ENCODE measurements around the gene SPANXC.
A peak's percentile ranks its signal among the peaks of the same experiment; 100 is the strongest.
"Not testable (repeated sequence)": the region's sequence is repeated elsewhere in the genome, so short reads cannot be mapped to it uniquely, and the experiment has no call there.

Gene SPANXC
- 0 reads per million in 4 donors for total RNA-seq

GRCh38 chrX:141242417-141242816 lies at the start of gene SPANXC:
Gene SPANXC, minus strand, starts transcription at chrX:141242517. Its CDS starts 60 bp downstream, at chrX:141242457.
- DNase-seq = not testable (repeated sequence)

- no peak for DNase-seq
Measured at GRCh38 chrX:141279476-141279875, 37.2 kb upstream of the SPANXC start.

GRCh38 chrX:141278306-141278705 lies 36.0 kb upstream of the SPANXC start:
- DNase-seq = peak in 1 of 5 donors; percentile 1

- no peak for DNase-seq
Measured at GRCh38 chrX:141258080-141258479, 15.8 kb upstream of the SPANXC start.

GRCh38 chrX:141221611-141222010 lies 20.7 kb downstream of the SPANXC start:
- DNase-seq = no peak

GRCh38 chrX:141220342-141221008 lies 21.8 kb downstream of the SPANXC start:
- DNase-seq = no peak

- no peak for DNase-seq
Measured at GRCh38 chrX:141214196-141214595, 28.1 kb downstream of the SPANXC start.

GRCh38 chrX:141201962-141202361 lies 40.4 kb downstream of the SPANXC start:
- no peak for DNase-seq

All from T-helper 1 cell (primary cell).